ENCODE measurements around the gene RGPD6.
"Not testable (repeated sequence)": the region's sequence is repeated elsewhere in the genome, so short reads cannot be mapped to it uniquely, and the experiment has no call there.

RGPD6 gene

DNA sequence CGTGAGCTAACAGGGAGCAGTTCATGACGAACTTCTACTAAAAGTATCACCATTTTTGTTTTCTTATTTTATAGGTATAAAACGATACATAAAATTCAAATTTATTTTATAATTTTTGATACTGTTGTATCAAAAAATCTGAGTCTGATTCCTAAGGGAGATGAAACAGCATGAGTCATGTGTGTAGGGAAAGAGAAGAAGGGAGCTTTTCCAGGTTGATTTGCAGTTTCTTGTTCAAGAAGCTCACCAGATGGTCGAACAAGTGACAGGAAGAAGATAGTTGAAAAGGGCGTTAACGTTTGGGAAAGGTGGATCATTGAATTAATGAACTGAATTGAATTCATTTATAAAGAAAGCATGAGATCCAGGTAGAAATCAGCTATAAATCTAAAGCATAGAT is 81.0 kb downstream of the RGPD6 start:
- POLR2A ChIA-PET; CTCF ChIA-PET; DNase-seq (ENCODE audit: low read depth, low spot score); H3K4me3 ChIP-seq (ENCODE audit: low read depth, low read length): not testable (repeated sequence)

DNA sequence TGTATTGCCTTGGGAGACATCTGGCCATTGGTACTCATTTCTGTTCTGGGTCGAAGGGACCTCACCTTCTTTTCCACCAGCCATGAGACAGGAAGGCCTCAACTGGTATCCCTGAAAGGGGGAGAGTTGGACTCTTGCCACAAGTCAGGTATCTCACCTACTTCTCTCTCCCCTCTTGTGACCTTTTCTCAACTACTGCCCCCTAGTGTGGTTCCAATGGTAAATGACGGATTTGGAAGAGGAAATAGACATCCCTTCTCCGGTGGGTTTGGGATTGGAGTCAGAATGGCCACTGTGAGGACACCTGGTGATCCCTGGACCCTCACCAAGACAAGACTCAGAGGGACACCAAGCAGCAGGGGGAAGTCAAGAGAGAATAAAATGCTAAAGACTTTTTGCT is 82.5 kb downstream of the RGPD6 start:
- POLR2A ChIA-PET; DNase-seq (ENCODE audit: low read depth, low spot score); H3K4me3 ChIP-seq (ENCODE audit: low read depth, low read length); CTCF ChIA-PET: not testable (repeated sequence)

DNA sequence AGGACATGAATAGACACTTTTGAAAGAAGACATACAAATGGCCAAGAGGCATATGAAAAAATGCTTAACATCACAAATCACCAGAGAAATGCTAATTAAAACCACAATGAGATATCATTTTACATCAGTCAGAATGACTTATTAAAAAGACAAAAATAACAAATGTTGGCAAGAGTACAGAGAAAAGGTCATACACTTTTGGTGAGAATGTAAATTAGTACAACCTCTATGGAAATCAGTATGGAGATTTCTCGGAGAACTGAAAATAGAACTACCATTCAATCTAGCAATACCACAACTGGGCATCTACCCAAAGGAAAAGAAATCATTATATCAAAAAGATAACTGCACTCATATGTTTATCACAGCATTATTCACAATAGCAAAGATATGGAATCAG is 88.0 kb downstream of the RGPD6 start:
- H3K4me3 ChIP-seq (ENCODE audit: low read depth, low read length); DNase-seq (ENCODE audit: low read depth, low spot score); CTCF ChIA-PET; POLR2A ChIA-PET: not testable (repeated sequence)

DNA sequence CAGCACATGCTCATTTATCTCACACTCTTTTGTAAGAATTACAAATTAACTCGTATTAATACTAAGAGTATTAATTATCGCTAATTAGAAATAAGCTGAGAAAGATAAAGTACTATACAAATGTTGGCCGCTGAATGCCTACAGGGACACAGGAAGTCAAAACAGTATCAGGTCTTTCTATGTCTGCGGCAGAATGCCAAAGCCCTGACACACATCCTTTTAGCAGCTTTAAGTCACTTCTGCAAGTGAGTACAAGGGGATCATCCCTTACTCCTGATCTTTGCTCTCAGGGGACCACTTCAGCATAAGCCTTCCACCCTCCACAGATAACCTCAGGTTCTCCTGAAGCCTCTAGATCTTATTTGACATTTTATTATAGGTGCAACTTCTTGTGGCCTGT is 94.3 kb downstream of the RGPD6 start:
- POLR2A ChIA-PET; DNase-seq (ENCODE audit: low read depth, low spot score); CTCF ChIA-PET; H3K4me3 ChIP-seq (ENCODE audit: low read depth, low read length): not testable (repeated sequence)

DNA sequence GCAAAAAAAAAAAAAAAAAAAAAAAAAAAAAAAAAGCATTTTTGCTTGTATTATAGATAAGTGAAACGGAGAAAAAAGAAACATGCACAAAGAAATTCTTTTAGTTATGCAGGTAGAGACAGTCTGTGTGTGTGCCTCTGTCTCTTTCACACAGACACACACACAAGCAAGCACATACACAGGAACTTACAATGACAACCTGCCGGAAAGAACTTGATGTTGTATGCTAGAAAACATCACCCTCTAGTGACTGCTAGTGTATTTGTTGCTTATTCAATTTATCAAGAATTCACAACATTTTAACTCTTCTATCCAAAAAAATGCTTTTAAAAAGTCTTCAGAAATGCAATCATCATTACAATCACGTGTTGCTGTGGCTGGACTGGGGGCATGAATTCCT is 95.8 kb downstream of the RGPD6 start:
- CTCF ChIA-PET = not testable (repeated sequence)

DNA sequence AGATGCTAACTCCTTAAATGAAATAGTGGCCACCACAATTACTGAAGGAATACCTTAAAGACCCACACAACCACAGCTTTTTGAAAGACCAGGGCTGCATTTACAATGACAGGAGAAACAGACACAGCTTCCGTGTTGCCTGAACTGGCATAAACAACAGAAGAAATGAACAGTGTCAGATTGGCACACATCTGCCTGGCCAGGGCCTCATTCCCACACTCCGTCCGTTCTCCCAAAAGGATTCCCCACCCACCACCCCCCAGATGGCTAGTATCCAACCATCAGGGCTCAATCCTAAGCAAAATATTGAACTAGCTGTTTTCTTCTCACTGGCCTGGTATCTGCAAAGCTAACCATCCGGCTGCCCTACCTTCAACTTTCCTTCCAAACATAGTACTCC is 96.9 kb downstream of the RGPD6 start:
- DNase-seq (ENCODE audit: low read depth, low spot score); POLR2A ChIA-PET; CTCF ChIA-PET; H3K4me3 ChIP-seq (ENCODE audit: low read depth, low read length): not testable (repeated sequence)

More for the DNA sequence above, 95.8 kb downstream of the RGPD6 start:
- POLR2A ChIA-PET; H3K4me3 ChIP-seq (ENCODE audit: low read depth, low read length); DNase-seq (ENCODE audit: low read depth, low spot score): not testable (repeated sequence)

DNA sequence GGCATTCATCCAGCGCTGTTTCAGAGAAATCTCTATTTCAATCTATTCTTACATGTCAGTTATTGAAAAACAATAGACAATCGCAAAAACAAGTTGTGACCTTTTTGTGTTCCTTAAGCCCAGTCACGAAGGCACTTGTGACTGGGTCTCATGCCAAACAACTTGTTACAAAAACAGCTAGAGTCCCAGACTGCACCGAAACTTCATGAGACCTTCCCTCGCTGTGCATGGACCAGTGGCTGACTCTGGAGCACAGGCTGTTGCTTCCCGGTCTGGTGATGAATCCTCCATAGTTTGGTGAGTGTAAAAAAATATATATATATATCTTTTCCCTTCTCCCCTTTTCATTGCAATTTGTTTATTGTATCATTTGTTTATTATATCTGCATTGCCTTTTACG is 99.7 kb downstream of the RGPD6 start:
- DNase-seq (ENCODE audit: low read depth, low spot score); CTCF ChIA-PET; H3K4me3 ChIP-seq (ENCODE audit: low read depth, low read length); POLR2A ChIA-PET: not testable (repeated sequence)

DNA sequence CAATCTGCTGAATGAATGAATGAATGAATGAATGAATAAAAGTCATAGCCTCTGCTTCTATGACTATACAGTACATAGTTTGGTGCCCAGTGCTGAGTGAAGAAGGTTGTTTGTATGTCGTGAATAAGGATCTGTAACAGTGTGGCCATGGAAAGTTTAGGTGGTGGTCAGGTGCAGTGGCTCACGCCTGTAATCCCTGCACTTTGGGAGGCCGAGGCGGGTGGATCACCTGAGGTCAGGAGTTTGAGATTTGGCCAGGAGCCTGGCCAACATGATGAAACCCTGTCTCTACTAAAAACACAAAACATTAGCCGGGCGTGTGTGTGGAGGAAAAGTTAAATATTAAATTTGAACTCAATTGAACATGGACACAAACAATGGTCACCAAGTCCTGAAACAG is 100.1 kb downstream of the RGPD6 start:
- POLR2A ChIA-PET; DNase-seq (ENCODE audit: low read depth, low spot score); H3K4me3 ChIP-seq (ENCODE audit: low read depth, low read length); CTCF ChIA-PET: not testable (repeated sequence)

DNA sequence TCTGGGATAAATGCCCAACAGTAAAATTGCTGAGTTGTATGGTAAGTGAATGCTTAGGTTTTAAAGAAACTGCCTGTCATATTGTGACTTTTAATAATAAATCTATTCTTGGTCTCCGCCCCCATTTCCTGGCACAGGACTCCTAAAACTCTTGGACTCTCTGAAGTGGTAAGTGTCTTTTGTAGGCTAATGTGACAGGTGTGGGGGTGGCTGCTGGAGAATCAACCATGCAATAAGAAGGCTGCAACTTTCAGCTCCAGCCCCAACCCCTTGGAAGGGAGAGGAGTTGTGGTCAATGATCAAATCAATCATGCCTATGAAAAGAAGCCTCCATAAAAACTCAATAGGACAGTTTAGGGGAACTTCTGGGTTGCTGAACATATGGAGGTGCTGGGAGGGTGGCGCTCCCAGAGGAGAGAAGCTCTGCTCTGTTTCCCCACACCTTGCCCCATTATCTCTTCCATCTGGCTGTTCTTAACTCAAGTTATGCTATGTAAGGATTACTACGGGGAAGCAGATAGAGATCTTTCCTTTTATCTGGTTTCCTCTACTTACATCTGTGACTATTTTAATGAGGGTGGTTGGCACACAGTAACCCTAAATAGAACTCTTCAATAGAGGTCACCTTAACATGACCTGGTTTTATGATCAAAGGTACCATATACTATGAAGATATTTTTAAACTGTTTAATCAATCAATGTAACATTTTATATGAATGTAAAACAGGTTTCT is 101.2 kb downstream of the RGPD6 start:
- POLR2A ChIA-PET; DNase-seq (ENCODE audit: low read depth, low spot score); H3K4me3 ChIP-seq (ENCODE audit: low read depth, low read length); CTCF ChIA-PET: not testable (repeated sequence)

DNA sequence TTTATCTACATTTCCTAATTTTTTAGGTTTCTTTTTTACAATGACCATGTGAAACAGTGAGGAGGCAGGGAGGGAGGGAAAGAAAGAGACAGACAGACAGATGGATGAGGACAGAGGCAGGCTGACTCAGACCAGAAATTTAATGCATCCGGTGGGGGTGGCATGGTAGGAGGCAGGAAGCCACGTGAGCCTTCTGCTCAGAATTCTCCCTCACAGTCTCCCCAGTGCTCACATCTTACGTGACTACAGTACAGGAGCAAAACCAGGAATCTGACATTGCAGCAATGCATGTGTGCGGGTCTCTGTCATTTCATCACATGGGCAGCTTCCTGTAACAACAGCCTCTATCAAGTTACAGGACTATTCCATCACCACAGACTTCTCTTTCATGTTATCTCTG is 102.1 kb downstream of the RGPD6 start:
- POLR2A ChIA-PET; H3K4me3 ChIP-seq (ENCODE audit: low read depth, low read length); CTCF ChIA-PET; DNase-seq (ENCODE audit: low read depth, low spot score): not testable (repeated sequence)

DNA sequence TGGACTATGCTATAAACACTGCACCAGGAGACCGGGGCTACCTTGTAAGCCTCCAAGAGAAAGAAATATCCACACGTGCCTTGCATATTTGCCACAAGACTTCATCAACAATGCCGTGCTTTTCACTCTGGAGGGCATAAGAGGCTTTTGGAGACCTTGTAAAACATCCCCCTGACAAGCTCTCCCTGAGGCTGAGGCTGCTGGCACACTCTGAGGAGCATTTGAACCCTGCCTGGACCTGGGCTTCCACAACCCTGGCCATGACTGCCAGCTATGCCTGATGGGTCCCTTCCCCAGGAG is 104.0 kb downstream of the RGPD6 start:
- DNase-seq (ENCODE audit: low read depth, low spot score); H3K4me3 ChIP-seq (ENCODE audit: low read depth, low read length); POLR2A ChIA-PET; CTCF ChIA-PET: not testable (repeated sequence)

DNA sequence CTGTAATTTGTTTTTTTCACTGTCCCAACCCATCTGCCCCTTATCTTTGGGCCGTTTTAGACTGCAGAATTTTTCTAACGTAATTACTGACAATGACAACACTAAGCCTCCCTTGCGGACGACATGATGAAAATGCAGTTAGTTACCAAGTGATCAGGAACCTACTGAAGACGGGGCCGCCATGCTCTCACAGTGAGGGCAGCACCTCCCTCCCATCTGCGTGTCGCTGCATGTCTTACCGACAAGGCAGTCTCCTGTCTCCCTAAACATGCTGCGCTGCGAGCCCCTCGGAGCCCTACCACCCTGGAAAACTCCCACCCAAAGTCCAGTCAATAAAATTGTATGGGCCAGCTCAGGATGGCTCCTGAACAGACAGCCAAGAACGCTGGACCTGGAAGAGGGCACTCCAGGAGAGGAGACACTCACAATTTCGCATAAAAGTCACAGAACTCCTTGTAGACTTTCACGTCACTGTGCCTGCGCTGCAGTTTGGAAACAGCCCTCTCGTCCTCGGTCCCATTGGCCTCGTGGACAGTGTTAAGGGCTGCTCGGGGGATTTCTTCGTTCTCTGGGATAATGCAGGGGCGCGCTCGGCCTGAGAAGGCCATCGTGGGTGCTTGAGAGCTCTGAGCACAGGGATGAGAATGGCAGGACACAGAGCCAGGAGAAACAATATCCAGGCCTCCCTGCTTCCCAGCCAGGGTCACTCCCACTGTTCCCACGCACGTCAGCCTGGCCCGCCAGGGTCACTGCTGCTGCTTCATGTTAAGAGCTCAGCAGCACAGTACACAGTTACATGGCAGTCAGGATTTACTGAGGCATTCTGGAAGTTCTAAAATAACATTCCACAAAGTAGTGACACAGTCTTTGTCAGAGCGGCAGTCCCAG is 104.6 kb downstream of the RGPD6 start, which contains the start of gene LIMS4:
LIMS4 (minus strand) TSS at position 646 of the 888 bp plus-strand sequence; CDS start at position 608, 38 bp downstream.
- H3K4me3 ChIP-seq (ENCODE audit: low read depth, low read length); DNase-seq (ENCODE audit: low read depth, low spot score); POLR2A ChIA-PET; CTCF ChIA-PET: not testable (repeated sequence)

DNA sequence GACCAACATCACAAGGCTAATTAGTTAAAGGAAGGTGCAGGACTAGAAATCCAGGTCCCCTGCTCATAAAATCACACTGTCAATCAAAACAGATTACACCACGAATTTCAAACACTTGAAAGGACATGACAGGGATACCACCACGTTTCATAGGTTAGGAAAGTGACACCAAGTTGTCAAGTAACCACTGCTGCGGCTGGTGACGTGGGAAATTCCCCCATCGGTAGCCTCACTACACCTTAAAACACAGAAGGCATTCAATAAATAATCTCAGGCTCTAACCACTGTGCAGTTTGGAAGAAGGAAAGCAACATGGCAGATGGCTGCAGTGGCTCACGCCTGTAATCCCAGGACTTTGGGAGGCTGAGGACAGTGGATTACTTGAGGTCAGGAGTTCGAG is 108.1 kb downstream of the RGPD6 start:
- CTCF ChIA-PET; H3K4me3 ChIP-seq (ENCODE audit: low read depth, low read length); POLR2A ChIA-PET; DNase-seq (ENCODE audit: low read depth, low spot score): not testable (repeated sequence)

DNA sequence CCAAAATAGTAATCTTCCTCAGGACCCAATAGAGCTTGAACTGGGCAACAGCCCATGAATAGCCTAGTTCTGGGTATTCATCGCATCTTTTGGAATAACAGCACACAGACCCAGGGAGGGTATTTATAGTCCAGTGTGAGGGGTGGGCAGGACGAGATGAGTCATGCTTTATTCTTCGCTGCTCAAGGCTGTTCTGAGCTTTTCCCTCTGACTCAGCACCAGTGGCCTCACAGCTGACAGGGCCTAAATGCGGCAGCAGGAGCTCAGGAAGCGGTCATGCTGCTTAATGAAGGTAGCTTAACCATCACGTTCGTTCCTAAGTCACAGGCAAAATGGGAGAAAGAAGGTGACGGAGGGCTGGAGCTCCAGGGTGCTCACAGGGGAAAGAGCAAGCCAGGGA is 111.7 kb downstream of the RGPD6 start:
- H3K4me3 ChIP-seq (ENCODE audit: low read depth, low read length); DNase-seq (ENCODE audit: low read depth, low spot score); POLR2A ChIA-PET; CTCF ChIA-PET: not testable (repeated sequence)
